ENCODE data around the gene SGCA.

Gene SGCA

DNA sequence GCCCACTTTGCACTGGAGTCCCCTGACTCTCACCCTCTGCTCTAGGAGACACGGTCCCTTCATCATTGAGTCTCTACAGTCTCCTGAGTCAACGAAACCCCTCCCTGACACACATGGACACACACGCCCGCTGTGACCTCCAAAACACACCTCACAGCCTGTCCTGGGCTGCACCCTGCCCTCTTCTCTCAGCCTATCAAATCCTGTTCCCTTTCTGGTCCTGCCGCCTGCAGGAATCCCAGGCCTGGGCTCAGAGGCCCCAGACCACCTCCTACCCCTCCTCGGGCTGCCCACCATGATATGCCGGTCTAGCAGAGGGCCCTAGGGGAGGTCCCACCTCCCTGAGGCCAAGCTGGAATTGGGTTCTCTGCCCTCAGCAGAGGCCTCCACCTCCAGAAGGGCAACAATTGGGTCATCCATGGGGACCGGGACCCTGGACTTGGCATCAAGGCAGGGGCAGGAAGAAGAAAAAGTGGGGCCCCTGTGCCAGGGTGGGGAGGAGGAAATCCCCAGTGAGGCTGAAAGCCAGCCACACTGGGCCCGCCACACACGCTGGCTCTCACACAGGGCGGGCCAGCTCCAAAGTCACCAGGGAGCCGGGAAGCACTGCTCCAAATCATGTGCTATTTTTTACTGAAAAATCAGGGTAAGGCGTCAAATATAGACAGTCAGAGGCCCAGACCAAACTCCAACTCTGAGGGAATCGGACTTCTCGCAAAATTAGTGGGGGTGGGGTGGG, 18.7 kb upstream of the SGCA start:
- TF ChIP-seq, protein P1, sequence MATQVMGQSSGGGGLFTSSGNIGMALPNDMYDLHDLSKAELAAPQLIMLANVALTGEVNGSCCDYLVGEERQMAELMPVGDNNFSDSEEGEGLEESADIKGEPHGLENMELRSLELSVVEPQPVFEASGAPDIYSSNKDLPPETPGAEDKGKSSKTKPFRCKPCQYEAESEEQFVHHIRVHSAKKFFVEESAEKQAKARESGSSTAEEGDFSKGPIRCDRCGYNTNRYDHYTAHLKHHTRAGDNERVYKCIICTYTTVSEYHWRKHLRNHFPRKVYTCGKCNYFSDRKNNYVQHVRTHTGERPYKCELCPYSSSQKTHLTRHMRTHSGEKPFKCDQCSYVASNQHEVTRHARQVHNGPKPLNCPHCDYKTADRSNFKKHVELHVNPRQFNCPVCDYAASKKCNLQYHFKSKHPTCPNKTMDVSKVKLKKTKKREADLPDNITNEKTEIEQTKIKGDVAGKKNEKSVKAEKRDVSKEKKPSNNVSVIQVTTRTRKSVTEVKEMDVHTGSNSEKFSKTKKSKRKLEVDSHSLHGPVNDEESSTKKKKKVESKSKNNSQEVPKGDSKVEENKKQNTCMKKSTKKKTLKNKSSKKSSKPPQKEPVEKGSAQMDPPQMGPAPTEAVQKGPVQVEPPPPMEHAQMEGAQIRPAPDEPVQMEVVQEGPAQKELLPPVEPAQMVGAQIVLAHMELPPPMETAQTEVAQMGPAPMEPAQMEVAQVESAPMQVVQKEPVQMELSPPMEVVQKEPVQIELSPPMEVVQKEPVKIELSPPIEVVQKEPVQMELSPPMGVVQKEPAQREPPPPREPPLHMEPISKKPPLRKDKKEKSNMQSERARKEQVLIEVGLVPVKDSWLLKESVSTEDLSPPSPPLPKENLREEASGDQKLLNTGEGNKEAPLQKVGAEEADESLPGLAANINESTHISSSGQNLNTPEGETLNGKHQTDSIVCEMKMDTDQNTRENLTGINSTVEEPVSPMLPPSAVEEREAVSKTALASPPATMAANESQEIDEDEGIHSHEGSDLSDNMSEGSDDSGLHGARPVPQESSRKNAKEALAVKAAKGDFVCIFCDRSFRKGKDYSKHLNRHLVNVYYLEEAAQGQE (IDR thresholded peaks at IDR 0.05; ENCODE audit: low read depth) = no peak
- TF ChIP-seq CEBPB (IDR thresholded peaks at IDR 0.05) (no peak), TEAD4 (IDR thresholded peaks at IDR 0.05) (no peak), ZBTB7A (IDR thresholded peaks at IDR 0.05; ENCODE audit: low read depth) (no peak), RAD21 (IDR thresholded peaks at IDR 0.05; ENCODE audit: low read depth) (no peak), TCF12 (IDR thresholded peaks at IDR 0.05; ENCODE audit: low read depth) (no peak), EGR1 (IDR thresholded peaks at IDR 0.05) (no peak), FOXM1 (IDR thresholded peaks at IDR 0.05; ENCODE audit: borderline replicate concordance, low read depth) (no peak), NFIC (IDR thresholded peaks at IDR 0.05) (no peak), CREB1 (IDR thresholded peaks at IDR 0.05; ENCODE audit: low read depth) (no peak), EP300 (IDR thresholded peaks at IDR 0.05; ENCODE audit: borderline replicate concordance) (no peak), TAF1 (IDR thresholded peaks at IDR 0.05; ENCODE audit: low read depth) (no peak), YY1 (IDR thresholded peaks at IDR 0.05; ENCODE audit: low read depth) (no peak)
- TF ChIP-seq, protein P2, sequence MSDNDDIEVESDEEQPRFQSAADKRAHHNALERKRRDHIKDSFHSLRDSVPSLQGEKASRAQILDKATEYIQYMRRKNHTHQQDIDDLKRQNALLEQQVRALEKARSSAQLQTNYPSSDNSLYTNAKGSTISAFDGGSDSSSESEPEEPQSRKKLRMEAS (IDR thresholded peaks at IDR 0.05) = no peak
- TF ChIP-seq, protein P3, sequence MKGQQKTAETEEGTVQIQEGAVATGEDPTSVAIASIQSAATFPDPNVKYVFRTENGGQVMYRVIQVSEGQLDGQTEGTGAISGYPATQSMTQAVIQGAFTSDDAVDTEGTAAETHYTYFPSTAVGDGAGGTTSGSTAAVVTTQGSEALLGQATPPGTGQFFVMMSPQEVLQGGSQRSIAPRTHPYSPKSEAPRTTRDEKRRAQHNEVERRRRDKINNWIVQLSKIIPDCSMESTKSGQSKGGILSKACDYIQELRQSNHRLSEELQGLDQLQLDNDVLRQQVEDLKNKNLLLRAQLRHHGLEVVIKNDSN (IDR thresholded peaks at IDR 0.05) = no peak

DNA sequence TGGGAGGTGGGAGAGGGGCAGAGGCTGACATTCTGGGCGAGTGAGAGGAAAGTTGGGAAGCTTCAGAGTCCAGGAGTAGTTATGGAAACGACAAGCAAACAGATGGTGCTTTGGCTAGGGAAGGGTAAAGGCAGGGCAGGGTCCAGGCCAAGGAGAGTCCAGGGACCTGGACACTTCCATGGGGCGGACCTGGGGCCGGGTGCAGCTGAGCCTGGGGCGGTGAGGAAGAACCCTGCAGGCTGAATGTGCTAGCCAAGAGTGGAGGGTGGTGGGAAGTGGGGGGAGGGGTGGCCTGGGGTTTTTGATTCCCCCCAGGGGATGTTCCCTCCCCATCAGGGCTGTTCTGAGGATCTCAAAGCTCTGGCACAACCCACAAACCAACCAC, 18.0 kb upstream of the SGCA start:
- TF ChIP-seq, protein P2 (IDR thresholded peaks at IDR 0.05) = no peak
- TF ChIP-seq FOXM1 (IDR thresholded peaks at IDR 0.05; ENCODE audit: borderline replicate concordance, low read depth) = no peak
- no peak for TF ChIP-seq CREB1 (IDR thresholded peaks at IDR 0.05; ENCODE audit: low read depth)
- no peak for TF ChIP-seq YY1 (IDR thresholded peaks at IDR 0.05; ENCODE audit: low read depth)
- TF ChIP-seq TAF1 (IDR thresholded peaks at IDR 0.05; ENCODE audit: low read depth) = no peak
- no peak for TF ChIP-seq TEAD4 (IDR thresholded peaks at IDR 0.05)
- no peak for TF ChIP-seq EGR1 (IDR thresholded peaks at IDR 0.05)
- TF ChIP-seq, protein P1 (IDR thresholded peaks at IDR 0.05; ENCODE audit: low read depth) = no peak
- TF ChIP-seq, protein P3 (IDR thresholded peaks at IDR 0.05) = no peak

DNA sequence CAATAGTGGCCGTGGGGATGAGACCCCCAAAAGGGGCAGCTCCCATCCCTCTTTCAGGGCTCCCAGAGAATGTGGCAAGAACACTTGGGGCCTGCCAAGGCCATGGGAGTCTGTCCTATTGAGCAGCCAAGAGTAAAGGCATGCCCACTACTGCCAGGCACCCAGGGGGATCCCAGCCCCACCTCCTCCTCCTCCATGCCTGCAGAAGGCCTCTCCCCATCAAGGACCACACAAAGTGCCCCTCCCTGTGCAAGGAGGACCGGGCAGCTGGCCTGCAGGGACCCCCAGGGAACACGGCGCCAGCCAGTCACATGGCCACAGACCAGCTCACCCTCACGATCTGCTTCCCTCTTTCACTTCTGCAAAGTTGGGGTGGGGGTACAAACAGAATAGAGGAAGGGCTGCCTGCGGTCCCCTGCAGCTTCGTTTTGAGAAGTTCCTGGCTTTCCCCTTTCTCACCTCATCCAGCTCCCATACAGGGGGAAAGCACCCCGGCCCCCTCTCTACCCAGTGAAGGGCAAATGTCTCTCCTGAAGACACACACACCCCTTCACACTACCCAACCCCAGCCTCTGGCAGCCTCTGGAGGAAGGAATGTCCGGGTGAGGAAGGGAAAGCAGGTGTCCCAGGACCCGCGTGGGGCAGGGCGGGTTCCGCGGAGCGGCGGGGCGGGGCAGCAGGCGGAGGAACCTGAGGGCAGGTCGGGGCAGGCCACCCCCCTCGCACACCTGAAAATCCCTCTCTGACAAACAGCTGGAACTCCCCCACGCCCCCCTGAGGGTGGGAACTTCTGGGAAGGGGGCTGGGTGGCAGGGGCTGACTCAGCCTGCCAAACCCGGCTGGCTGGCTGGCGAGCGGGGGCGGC, 17.3 kb upstream of the SGCA start:
- TF ChIP-seq EGR1 (IDR thresholded peaks at IDR 0.05) (peak; percentile 37; the same call in 1 of the 2 replicates), TAF1 (IDR thresholded peaks at IDR 0.05; ENCODE audit: low read depth) (no peak), TEAD4 (IDR thresholded peaks at IDR 0.05) (peak; percentile 74), ZBTB7A (IDR thresholded peaks at IDR 0.05; ENCODE audit: low read depth) (0 out of 2 replicates have a peak, but pooled peaks have one; percentile 15)
- TF ChIP-seq, protein P2 (IDR thresholded peaks at IDR 0.05) = 0 out of 2 replicates have a peak, but pooled peaks have one; percentile 19
- TF ChIP-seq, protein P1 (IDR thresholded peaks at IDR 0.05; ENCODE audit: low read depth) = no peak

DNA sequence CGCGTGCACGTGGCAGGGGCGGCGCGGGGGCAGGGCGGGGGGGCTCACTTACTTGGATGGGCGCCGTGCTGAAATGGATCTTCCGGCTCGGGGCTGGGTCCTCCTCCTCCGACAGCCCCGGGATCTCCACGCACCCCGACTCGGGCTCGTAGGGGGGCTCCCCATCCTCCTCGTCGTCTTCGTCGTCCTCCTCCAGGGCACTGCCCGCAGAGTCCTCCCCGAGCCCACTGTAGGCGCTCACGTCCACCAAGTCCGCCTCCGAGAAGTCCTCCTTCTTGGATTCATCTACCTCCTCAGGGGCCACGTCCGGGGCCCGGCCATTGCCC, 16.8 kb upstream of the SGCA start:
- TF ChIP-seq NFIC (IDR thresholded peaks at IDR 0.05) (no peak), EP300 (IDR thresholded peaks at IDR 0.05; ENCODE audit: borderline replicate concordance) (no peak), CEBPB (IDR thresholded peaks at IDR 0.05) (no peak), TEAD4 (IDR thresholded peaks at IDR 0.05) (no peak), EGR1 (IDR thresholded peaks at IDR 0.05) (no peak), ZBTB7A (IDR thresholded peaks at IDR 0.05; ENCODE audit: low read depth) (no peak), CREB1 (IDR thresholded peaks at IDR 0.05; ENCODE audit: low read depth) (no peak), TAF1 (IDR thresholded peaks at IDR 0.05; ENCODE audit: low read depth) (no peak), YY1 (IDR thresholded peaks at IDR 0.05; ENCODE audit: low read depth) (no peak), TCF12 (IDR thresholded peaks at IDR 0.05; ENCODE audit: low read depth) (no peak), FOXM1 (IDR thresholded peaks at IDR 0.05; ENCODE audit: borderline replicate concordance, low read depth) (no peak), RAD21 (IDR thresholded peaks at IDR 0.05; ENCODE audit: low read depth) (no peak)
- TF ChIP-seq, protein P3 (IDR thresholded peaks at IDR 0.05) = no peak
- TF ChIP-seq, protein P2 (IDR thresholded peaks at IDR 0.05) = no peak
- TF ChIP-seq, protein P1 (IDR thresholded peaks at IDR 0.05; ENCODE audit: low read depth) = no peak
